Endothelial cell of umbilical vein (primary cell): ENCODE measurements around the gene HEPH.

Experiments
- EZH2 ChIP-seq: IDR thresholded peaks from 2 replicates; pipeline ENCODE4 v1.6.1; 2012; ENCODE audit warnings: borderline replicate concordance, low read depth, mild to moderate bottlenecking, moderate library complexity, low read length, inconsistent platforms; ENCODE audit not compliant: severe bottlenecking
- FOS ChIP-seq: IDR thresholded peaks from 2 replicates; pipeline ENCODE4 v1.6.1; 2011; ENCODE audit warnings: mild to moderate bottlenecking, low read length, moderate library complexity, borderline replicate concordance; ENCODE audit not compliant: insufficient read depth
- JUN ChIP-seq: IDR thresholded peaks from 2 replicates; pipeline ENCODE4 v1.6.1; 2011; ENCODE audit warnings: borderline replicate concordance, low read depth; ENCODE audit not compliant: insufficient read length, insufficient read depth
- MYC ChIP-seq: IDR thresholded peaks from one replicate; pipeline ENCODE4 v1.6.1; 2011; ENCODE audit warnings: mild to moderate bottlenecking, low read depth, low read length
- POLR2A ChIP-seq: IDR thresholded peaks from 2 replicates; pipeline ENCODE4 v1.6.1; 2012; ENCODE audit warnings: low read depth, mild to moderate bottlenecking, control low read depth, low read length
- TF ChIP-seq, protein P1 (sequence below), 2 donors: IDR thresholded peaks; 1 replicate in 1 of 2; 2 replicates in 1 of 2; pipeline ENCODE4 v1.5.1; 2011; ENCODE audit warnings: low read length in 2 of 2, mild to moderate bottlenecking in 2 of 2, moderate library complexity in 2 of 2, control low read depth in 1 of 2, inconsistent platforms in 1 of 2, low read depth in 1 of 2; ENCODE audit not compliant: insufficient read depth in 1 of 2; ENCODE audit errors: extremely low read depth in 1 of 2

DNA sequence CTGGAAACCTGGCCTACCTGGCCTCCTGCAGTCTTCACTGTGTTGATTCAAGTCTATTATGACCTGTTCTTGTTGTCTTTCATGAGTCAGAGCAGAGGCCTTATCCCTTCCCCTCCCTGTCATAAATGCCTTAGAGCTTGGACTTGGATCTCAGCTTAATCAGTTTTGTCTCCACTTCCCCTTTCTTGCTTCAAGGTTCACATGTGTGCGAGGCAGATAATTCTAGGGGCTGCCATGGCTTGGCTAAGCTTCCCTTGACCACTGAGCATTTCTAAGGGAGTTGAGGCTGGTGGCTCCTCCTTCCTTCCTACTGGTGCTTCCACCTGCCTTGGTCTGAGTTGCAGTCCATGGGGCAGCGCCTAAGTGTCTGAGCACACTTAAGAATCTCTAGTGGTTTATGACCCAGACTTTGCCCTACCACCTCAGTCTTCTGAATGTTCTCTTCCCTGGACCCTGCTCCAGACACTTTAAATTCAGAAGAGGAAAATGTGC is 1.7 kb upstream of the HEPH start:
- TF ChIP-seq POLR2A (no peak), FOS (no peak), MYC (no peak), EZH2 (no peak), JUN (no peak)
- TF ChIP-seq, protein P1, sequence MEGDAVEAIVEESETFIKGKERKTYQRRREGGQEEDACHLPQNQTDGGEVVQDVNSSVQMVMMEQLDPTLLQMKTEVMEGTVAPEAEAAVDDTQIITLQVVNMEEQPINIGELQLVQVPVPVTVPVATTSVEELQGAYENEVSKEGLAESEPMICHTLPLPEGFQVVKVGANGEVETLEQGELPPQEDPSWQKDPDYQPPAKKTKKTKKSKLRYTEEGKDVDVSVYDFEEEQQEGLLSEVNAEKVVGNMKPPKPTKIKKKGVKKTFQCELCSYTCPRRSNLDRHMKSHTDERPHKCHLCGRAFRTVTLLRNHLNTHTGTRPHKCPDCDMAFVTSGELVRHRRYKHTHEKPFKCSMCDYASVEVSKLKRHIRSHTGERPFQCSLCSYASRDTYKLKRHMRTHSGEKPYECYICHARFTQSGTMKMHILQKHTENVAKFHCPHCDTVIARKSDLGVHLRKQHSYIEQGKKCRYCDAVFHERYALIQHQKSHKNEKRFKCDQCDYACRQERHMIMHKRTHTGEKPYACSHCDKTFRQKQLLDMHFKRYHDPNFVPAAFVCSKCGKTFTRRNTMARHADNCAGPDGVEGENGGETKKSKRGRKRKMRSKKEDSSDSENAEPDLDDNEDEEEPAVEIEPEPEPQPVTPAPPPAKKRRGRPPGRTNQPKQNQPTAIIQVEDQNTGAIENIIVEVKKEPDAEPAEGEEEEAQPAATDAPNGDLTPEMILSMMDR (IDR thresholded peaks at IDR 0.05; ENCODE audit: extremely low read depth in 1 of 2, insufficient read depth in 1 of 2, low read depth in 1 of 2, low read length in 2 of 2), result no peak
